ENCODE data around the gene CYP19A1. TPM values are rescaled to one million over a fixed set of nuclear protein-coding genes. Genes with fewer than 3 reads are reported as not detected.
"Not testable (repeated sequence)": the region's sequence is repeated elsewhere in the genome, so short reads cannot be mapped to it uniquely, and the experiment has no call there.

The CYP19A1 gene
- total and polyA plus RNA-seq, 2 experiments from 2014 or later, result 0.76 to 1.2 TPM

GRCh38 chr15:51191766-51192165 lies 146.6 kb downstream of the CYP19A1 start:
- H3K9me2 ChIP-seq (ENCODE audit: insufficient read depth), result no peaks in the 10 kb centered on the region
- H3K27me3 ChIP-seq (replicated peaks; ENCODE audit: insufficient read depth), result no peaks in the 10 kb centered on the region
- no peaks in the 10 kb centered on the region for H4K20me1 ChIP-seq (ENCODE audit: insufficient read depth)
- H3K9me3 ChIP-seq (ENCODE audit: low read depth), result no peaks in the 10 kb centered on the region
- WGBS, 2 experiments (ENCODE audit: low coverage in 1 of 2, low lambda C conversion rate in 2 of 2, missing lambda C conversion rate in 2 of 2), result 62 to 66% methylated on average over 9 of the region's 9 CpGs
- no peak for DNase-seq
- H3K4me2 ChIP-seq (ENCODE audit: unreplicated experiment), result no peak overlapping the region
- no peak overlapping the region for H3K9ac ChIP-seq
- no peaks in the 10 kb centered on the region for H3K36me3 ChIP-seq (ENCODE audit: low read depth)
- in situ Hi-C loops (cut with MboI), result no loop called here
- H3F3A ChIP-seq (ENCODE audit: insufficient read depth), result no peaks in the 10 kb centered on the region
- H3K4me1 ChIP-seq (ENCODE audit: insufficient read depth), result no peaks in the 10 kb centered on the region
- no peak for TF ChIP-seq EZH2 (IDR thresholded peaks at IDR 0.05; ENCODE audit: insufficient read depth, poor library complexity, severe bottlenecking)
- TF ChIP-seq EZH2phosphoT487 (IDR thresholded peaks at IDR 0.05; ENCODE audit: insufficient read depth, low read depth), result no peak
- no peak overlapping the region for H3K4me3 ChIP-seq
- no peak overlapping the region for H2AFZ ChIP-seq
- H3K79me2 ChIP-seq (ENCODE audit: insufficient read depth), result no peaks in the 10 kb centered on the region
- no peak overlapping the region for H3K27ac ChIP-seq

GRCh38 chr15:51191072-51191670 lies 147.2 kb downstream of the CYP19A1 start:
- no peak overlapping the region for H3K27ac ChIP-seq
- 96 to 98% methylated on average over 7 of the region's 7 CpGs for WGBS, 2 experiments (ENCODE audit: low coverage in 1 of 2, low lambda C conversion rate in 2 of 2, missing lambda C conversion rate in 2 of 2)
- no peaks in the 10 kb centered on the region for H3K9me3 ChIP-seq (ENCODE audit: low read depth)
- no peak for DNase-seq
- no peaks in the 10 kb centered on the region for H3K9me2 ChIP-seq (ENCODE audit: insufficient read depth)
- no peaks in the 10 kb centered on the region for H4K20me1 ChIP-seq (ENCODE audit: insufficient read depth)
- no peak overlapping the region for H3K9ac ChIP-seq
- H3K79me2 ChIP-seq (ENCODE audit: insufficient read depth), result no peaks in the 10 kb centered on the region
- H3K4me3 ChIP-seq, result no peak overlapping the region
- TF ChIP-seq EZH2phosphoT487 (IDR thresholded peaks at IDR 0.05; ENCODE audit: insufficient read depth, low read depth), result no peak
- no peak for TF ChIP-seq EZH2 (IDR thresholded peaks at IDR 0.05; ENCODE audit: insufficient read depth, poor library complexity, severe bottlenecking)
- in situ Hi-C loops (cut with MboI), result no loop called here
- H3K27me3 ChIP-seq (replicated peaks; ENCODE audit: insufficient read depth), result no peaks in the 10 kb centered on the region
- H3F3A ChIP-seq (ENCODE audit: insufficient read depth), result no peaks in the 10 kb centered on the region
- H2AFZ ChIP-seq, result no peak overlapping the region
- no peaks in the 10 kb centered on the region for H3K4me1 ChIP-seq (ENCODE audit: insufficient read depth)
- H3K36me3 ChIP-seq (ENCODE audit: low read depth), result no peaks in the 10 kb centered on the region
- H3K4me2 ChIP-seq (ENCODE audit: unreplicated experiment), result no peak overlapping the region

- H2AFZ ChIP-seq, result no peak overlapping the region
- H3K27ac ChIP-seq, result no peak overlapping the region
- H3K4me1 ChIP-seq (ENCODE audit: insufficient read depth), result no peaks in the 10 kb centered on the region
- in situ Hi-C loops (cut with MboI), result no loop called here
- H3K4me2 ChIP-seq (ENCODE audit: unreplicated experiment), result no peak overlapping the region
- no peaks in the 10 kb centered on the region for H3K27me3 ChIP-seq (replicated peaks; ENCODE audit: insufficient read depth)
- H3K9ac ChIP-seq, result no peak overlapping the region
- H3K79me2 ChIP-seq (ENCODE audit: insufficient read depth), result no peaks in the 10 kb centered on the region
- 88 to 89% methylated on average over 8 of the region's 8 CpGs for WGBS, 2 experiments (ENCODE audit: low coverage in 1 of 2, low lambda C conversion rate in 2 of 2, missing lambda C conversion rate in 2 of 2)
- no peak for DNase-seq
- H3K36me3 ChIP-seq (ENCODE audit: low read depth), result no peaks in the 10 kb centered on the region
- TF ChIP-seq EZH2 (IDR thresholded peaks at IDR 0.05; ENCODE audit: insufficient read depth, poor library complexity, severe bottlenecking), result no peak
- H3K9me3 ChIP-seq (ENCODE audit: low read depth), result no peaks in the 10 kb centered on the region
- no peaks in the 10 kb centered on the region for H3K9me2 ChIP-seq (ENCODE audit: insufficient read depth)
- no peaks in the 10 kb centered on the region for H3F3A ChIP-seq (ENCODE audit: insufficient read depth)
- no peaks in the 10 kb centered on the region for H4K20me1 ChIP-seq (ENCODE audit: insufficient read depth)
- no peak overlapping the region for H3K4me3 ChIP-seq
Measured at GRCh38 chr15:51190424-51191068, 147.8 kb downstream of the CYP19A1 start.

- Histone ChIP-seq H3K9me2 (ENCODE audit: insufficient read depth) (no peaks in the 10 kb centered on the region), H3K4me1 (ENCODE audit: insufficient read depth) (no peaks in the 10 kb centered on the region), H2AFZ (no peak overlapping the region), H3K27ac (no peak overlapping the region), H3K9me3 (ENCODE audit: low read depth) (no peaks in the 10 kb centered on the region), H3K9ac (no peak overlapping the region), H3K36me3 (ENCODE audit: low read depth) (no peaks in the 10 kb centered on the region), H3K27me3 (replicated peaks; ENCODE audit: insufficient read depth) (no peaks in the 10 kb centered on the region), H4K20me1 (ENCODE audit: insufficient read depth) (no peaks in the 10 kb centered on the region), H3K79me2 (ENCODE audit: insufficient read depth) (no peaks in the 10 kb centered on the region), H3F3A (ENCODE audit: insufficient read depth) (no peaks in the 10 kb centered on the region), H3K4me3 (no peak overlapping the region), H3K4me2 (ENCODE audit: unreplicated experiment) (no peak overlapping the region)
- in situ Hi-C loops (cut with MboI), result no loop called here
- 70 to 74% methylated on average over 6 of the region's 6 CpGs for WGBS, 2 experiments (ENCODE audit: low coverage in 1 of 2, low lambda C conversion rate in 2 of 2, missing lambda C conversion rate in 2 of 2)
- no peak for TF ChIP-seq EZH2phosphoT487 (IDR thresholded peaks at IDR 0.05; ENCODE audit: insufficient read depth, low read depth)
- no peak for TF ChIP-seq EZH2 (IDR thresholded peaks at IDR 0.05; ENCODE audit: insufficient read depth, poor library complexity, severe bottlenecking)
- no peak for DNase-seq
Measured at GRCh38 chr15:51189669-51190385, 148.6 kb downstream of the CYP19A1 start.

- H3K27me3 ChIP-seq (replicated peaks; ENCODE audit: insufficient read depth); DNase-seq; H3K9ac ChIP-seq; H3K79me2 ChIP-seq (ENCODE audit: insufficient read depth); H3F3A ChIP-seq (ENCODE audit: insufficient read depth); H4K20me1 ChIP-seq (ENCODE audit: insufficient read depth); H3K4me3 ChIP-seq; H3K4me2 ChIP-seq (ENCODE audit: unreplicated experiment); H3K9me2 ChIP-seq (ENCODE audit: insufficient read depth); H3K27ac ChIP-seq; in situ Hi-C loops (cut with MboI); H3K36me3 ChIP-seq (ENCODE audit: low read depth); H3K9me3 ChIP-seq (ENCODE audit: low read depth); H2AFZ ChIP-seq; H3K4me1 ChIP-seq (ENCODE audit: insufficient read depth): not testable (repeated sequence)
- WGBS, 2 experiments (ENCODE audit: low coverage in 1 of 2, low lambda C conversion rate in 2 of 2, missing lambda C conversion rate in 2 of 2), result 73 to 76% methylated on average over 6 of the region's 6 CpGs
Measured at GRCh38 chr15:51188791-51189190, 149.6 kb downstream of the CYP19A1 start.

Measured in GM23248 (cell line).